Kidney epithelial cell (primary cell): ENCODE measurements around the gene CLDN34. TPM values are rescaled to one million over a fixed set of nuclear protein-coding genes. Genes with fewer than 3 reads are reported as not detected.
A peak's percentile ranks its signal among the peaks of the same experiment; 100 is the strongest.

Experiments used
- DNase-seq: peaks from one replicate; pipeline ENCODE4 v3.0.0-alpha.2; 2010; ENCODE audit warnings: low read depth
- H3K27me3 ChIP-seq: 2 replicates; pipeline ENCODE4 v1.6.0; 2011; ENCODE audit warnings: low read length; ENCODE audit not compliant: control insufficient read depth, insufficient read depth
- H3K36me3 ChIP-seq: 2 replicates; pipeline ENCODE4 v1.5.1; 2011; ENCODE audit warnings: low read length; ENCODE audit not compliant: control insufficient read depth, insufficient read depth
- H3K4me3 ChIP-seq: 2 replicates; pipeline ENCODE4 v1.5.1; 2011; ENCODE audit warnings: low read depth, mild to moderate bottlenecking, control low read depth, low read length
- total RNA-seq: library from RNA; depleted of rRNA; stranded (reverse); fragments of >200 nt; gene quantifications from 2 replicates; pipeline ENCODE4 v1.2.3, GENCODE V29; 2015
- TF ChIP-seq, protein P1 (sequence below): IDR thresholded peaks from 2 replicates; pipeline ENCODE4 v1.5.1; 2011; ENCODE audit warnings: mild to moderate bottlenecking, moderate library complexity, low read length, control low read depth, inconsistent platforms; ENCODE audit not compliant: insufficient read depth, poor library complexity, severe bottlenecking

The CLDN34 gene
- total RNA-seq, 1 donor from 2014 or later, result not detected

DNA sequence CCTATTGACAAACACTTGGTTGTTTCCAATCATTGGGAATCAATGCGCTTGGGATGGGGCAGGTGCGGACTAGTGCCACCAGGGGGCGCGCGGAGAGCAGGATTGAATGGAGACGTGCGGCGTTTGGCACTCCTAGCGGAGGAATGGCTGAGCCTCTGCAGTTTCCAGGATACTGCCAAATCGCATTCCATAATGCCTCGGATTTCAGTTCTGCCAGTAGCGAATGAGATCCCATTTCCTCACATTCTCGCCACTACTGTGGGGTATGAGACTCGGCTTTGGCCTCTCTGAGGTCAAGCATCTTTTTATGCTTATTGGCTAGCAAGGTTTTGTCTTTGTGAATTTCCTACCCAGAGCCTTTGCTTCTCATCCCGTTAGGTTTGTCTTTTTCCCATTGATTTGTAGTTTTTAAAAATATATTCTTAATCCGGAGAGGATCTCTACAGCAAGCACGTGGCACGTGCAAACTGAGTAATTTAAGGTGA, 28.7 kb downstream of the CLDN34 start:
- Histone ChIP-seq H3K27me3 (no peaks in the 10 kb centered on the region), H3K4me3 (no peak overlapping the region), H3K36me3 (no peaks in the 10 kb centered on the region)
- no peak for DNase-seq
- TF ChIP-seq, protein P1, sequence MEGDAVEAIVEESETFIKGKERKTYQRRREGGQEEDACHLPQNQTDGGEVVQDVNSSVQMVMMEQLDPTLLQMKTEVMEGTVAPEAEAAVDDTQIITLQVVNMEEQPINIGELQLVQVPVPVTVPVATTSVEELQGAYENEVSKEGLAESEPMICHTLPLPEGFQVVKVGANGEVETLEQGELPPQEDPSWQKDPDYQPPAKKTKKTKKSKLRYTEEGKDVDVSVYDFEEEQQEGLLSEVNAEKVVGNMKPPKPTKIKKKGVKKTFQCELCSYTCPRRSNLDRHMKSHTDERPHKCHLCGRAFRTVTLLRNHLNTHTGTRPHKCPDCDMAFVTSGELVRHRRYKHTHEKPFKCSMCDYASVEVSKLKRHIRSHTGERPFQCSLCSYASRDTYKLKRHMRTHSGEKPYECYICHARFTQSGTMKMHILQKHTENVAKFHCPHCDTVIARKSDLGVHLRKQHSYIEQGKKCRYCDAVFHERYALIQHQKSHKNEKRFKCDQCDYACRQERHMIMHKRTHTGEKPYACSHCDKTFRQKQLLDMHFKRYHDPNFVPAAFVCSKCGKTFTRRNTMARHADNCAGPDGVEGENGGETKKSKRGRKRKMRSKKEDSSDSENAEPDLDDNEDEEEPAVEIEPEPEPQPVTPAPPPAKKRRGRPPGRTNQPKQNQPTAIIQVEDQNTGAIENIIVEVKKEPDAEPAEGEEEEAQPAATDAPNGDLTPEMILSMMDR, result peak; percentile 93

DNA sequence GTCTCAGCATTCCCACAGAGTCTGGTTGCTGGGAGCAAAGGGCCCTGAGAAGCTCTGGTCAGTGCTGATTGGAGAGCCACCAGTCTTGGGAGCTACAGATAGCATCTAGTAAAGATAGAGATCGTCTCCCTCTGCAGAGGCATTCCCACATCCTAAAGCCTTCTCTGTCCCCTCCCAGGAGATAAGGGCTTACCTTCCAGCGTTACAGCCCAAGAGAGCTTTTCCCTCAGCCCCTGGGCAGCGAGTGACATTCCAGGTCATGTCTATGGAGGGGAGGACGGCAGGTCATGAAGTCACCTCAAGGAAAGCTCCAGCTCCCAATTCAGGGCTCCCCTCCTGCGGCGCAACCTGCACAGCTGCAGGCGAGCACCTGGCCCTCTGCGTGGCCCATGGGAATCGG, 29.9 kb downstream of the CLDN34 start:
- DNase-seq, result no peak
- no peak overlapping the region for H3K4me3 ChIP-seq
- no peaks in the 10 kb centered on the region for H3K36me3 ChIP-seq
- no peaks in the 10 kb centered on the region for H3K27me3 ChIP-seq
- TF ChIP-seq, protein P1, result no peak

DNA sequence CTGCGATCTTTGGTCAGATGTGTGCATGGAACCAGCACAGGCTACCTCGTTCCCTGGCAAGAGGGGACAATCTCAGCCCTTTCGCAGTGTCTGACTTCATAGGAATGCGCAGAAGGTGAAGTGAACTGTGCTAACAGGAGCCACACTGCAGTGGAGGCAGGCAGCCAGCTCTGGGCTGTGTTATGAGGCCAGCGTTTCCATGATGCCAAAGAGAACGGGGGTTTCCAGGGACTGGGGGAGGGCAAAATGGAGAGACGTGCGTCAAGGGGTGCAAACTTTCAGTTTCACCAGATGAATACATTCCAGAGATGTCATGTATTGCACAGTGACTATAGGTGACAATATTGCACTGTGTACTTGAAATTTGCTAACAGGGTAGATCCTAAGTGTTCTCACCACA, 30.4 kb downstream of the CLDN34 start:
- no peaks in the 10 kb centered on the region for H3K27me3 ChIP-seq
- no peak for DNase-seq
- H3K36me3 ChIP-seq, result no peaks in the 10 kb centered on the region
- no peak overlapping the region for H3K4me3 ChIP-seq
- TF ChIP-seq, protein P1, result no peak

DNA sequence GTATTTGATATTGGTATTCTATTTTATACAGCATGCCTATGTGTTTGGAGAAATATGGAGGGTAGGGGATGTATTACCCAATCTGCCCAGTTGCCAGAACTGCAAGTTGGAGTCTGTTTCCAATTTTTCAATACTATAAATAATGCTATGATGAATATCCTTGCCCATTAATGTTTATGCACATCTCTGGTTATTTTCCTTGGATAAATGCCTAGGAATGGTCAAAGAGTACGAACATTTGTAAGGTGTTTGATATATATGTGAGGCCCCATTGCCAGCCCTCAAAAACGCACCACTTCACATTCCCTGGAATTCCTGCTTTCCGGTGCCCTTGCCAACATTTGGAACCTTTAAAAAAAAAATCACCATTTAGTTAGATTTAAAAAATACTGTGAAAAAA, 34.3 kb downstream of the CLDN34 start:
- Histone ChIP-seq H3K4me3 (no peak overlapping the region), H3K27me3 (no peaks in the 10 kb centered on the region), H3K36me3 (no peaks in the 10 kb centered on the region)
- no peak for DNase-seq
- TF ChIP-seq, protein P1, result no peak

DNA sequence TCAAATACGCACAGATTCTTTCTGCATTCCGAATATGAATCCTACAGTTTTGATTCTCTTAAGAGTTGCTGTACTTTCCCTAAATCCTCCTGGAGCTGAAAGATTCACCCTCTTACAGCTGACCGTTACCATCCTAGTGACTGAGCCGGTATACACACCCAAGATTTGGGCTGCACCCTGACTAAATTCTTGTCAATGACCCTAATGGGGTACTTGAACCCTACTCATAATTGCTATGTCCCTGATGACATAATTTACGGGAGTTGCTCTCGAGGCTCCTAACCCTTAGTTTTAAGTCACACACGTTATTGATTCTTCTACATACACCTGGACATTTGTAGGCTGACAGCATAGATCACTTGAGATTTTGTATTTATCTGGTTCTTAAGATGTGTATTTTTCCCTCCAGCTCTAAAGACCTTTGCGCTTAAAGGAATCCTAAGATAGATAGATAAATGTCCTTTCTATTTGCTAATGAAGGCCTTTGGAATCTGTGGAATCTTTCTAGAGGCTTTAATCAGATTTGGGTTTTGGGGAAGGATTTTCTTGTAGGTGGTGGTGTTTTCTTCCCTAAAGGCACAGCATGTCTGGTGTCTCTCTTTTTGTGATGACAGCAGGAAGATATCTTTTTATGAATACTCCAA, 37.8 kb downstream of the CLDN34 start:
- no peaks in the 10 kb centered on the region for H3K36me3 ChIP-seq
- no peaks in the 10 kb centered on the region for H3K27me3 ChIP-seq
- DNase-seq, result no peak
- H3K4me3 ChIP-seq, result no peak overlapping the region
- TF ChIP-seq, protein P1, result no peak

DNA sequence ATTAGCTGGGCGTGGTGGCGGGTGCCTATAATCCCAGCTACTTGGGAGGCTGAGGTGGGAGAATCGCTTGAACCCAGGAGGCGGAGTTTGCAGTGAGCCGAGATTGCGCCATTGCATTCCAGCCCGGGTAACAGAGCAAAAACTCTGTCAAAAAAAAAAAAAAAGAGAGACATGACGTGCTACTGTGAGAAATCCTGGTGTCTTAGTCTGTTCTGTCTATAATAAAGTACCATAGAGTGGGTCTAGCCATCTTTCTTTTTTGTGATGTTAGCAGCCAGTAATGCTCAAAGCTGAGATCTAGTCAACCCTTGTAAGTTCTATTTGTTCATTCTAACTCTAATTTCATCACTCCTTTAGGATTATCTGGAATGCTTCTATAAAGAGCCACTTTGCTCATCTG, 38.9 kb downstream of the CLDN34 start:
- DNase-seq, result no peak
- no peaks in the 10 kb centered on the region for H3K27me3 ChIP-seq
- no peak overlapping the region for H3K4me3 ChIP-seq
- H3K36me3 ChIP-seq, result no peaks in the 10 kb centered on the region
- TF ChIP-seq, protein P1, result no peak
